ENCODE results near the gene COL5A1.

COL5A1 gene

GRCh38 chr9:134889386-134890154 lies 248.0 kb downstream of the COL5A1 start:
- H3K9ac ChIP-seq (ENCODE audit: low read depth, low read length): no peak overlapping the region
- no peaks in the 10 kb centered on the region for H3K4me1 ChIP-seq (ENCODE audit: insufficient read depth, low read length)
- H3K9me3 ChIP-seq (ENCODE audit: control insufficient read depth, insufficient read depth, low read length): no peaks in the 10 kb centered on the region
- H3K36me3 ChIP-seq (ENCODE audit: insufficient read depth, low read length): no peaks in the 10 kb centered on the region

- Histone ChIP-seq H3K4me1 (ENCODE audit: insufficient read depth, low read length) (no peaks in the 10 kb centered on the region), H3K9me3 (ENCODE audit: control insufficient read depth, insufficient read depth, low read length) (no peaks in the 10 kb centered on the region), H3K36me3 (ENCODE audit: insufficient read depth, low read length) (no peaks in the 10 kb centered on the region), H3K9ac (ENCODE audit: low read depth, low read length) (no peak overlapping the region)
These were observed 248.5 kb downstream of the COL5A1 start for GRCh38 chr9:134890155-134890495.

- no peaks in the 10 kb centered on the region for H3K4me1 ChIP-seq (ENCODE audit: insufficient read depth, low read length)
- H3K9me3 ChIP-seq (ENCODE audit: control insufficient read depth, insufficient read depth, low read length): no peaks in the 10 kb centered on the region
- no peak overlapping the region for H3K9ac ChIP-seq (ENCODE audit: low read depth, low read length)
- H3K36me3 ChIP-seq (ENCODE audit: insufficient read depth, low read length): no peaks in the 10 kb centered on the region
These were observed 249.4 kb downstream of the COL5A1 start for GRCh38 chr9:134891053-134891452.

- Histone ChIP-seq H3K9ac (ENCODE audit: low read depth, low read length) (no peak overlapping the region), H3K4me1 (ENCODE audit: insufficient read depth, low read length) (no peaks in the 10 kb centered on the region), H3K36me3 (ENCODE audit: insufficient read depth, low read length) (no peaks in the 10 kb centered on the region; the same call in 1 of the 2 replicates), H3K9me3 (ENCODE audit: control insufficient read depth, insufficient read depth, low read length) (no peaks in the 10 kb centered on the region)
These were observed 250.1 kb downstream of the COL5A1 start for GRCh38 chr9:134891713-134892112.

- Histone ChIP-seq H3K36me3 (ENCODE audit: insufficient read depth, low read length) (no peaks in the 10 kb centered on the region; the same call in 1 of the 2 replicates), H3K4me1 (ENCODE audit: insufficient read depth, low read length) (no peaks in the 10 kb centered on the region), H3K9me3 (ENCODE audit: control insufficient read depth, insufficient read depth, low read length) (no peaks in the 10 kb centered on the region), H3K9ac (ENCODE audit: low read depth, low read length) (no peak overlapping the region)
These were observed 250.6 kb downstream of the COL5A1 start for GRCh38 chr9:134892221-134892620.

- no peaks in the 10 kb centered on the region for H3K4me1 ChIP-seq (ENCODE audit: insufficient read depth, low read length)
These were observed 251.3 kb downstream of the COL5A1 start for GRCh38 chr9:134892820-134893420.

More at GRCh38 chr9:134892820-134893420, 251.3 kb downstream of the COL5A1 start:
- no peaks in the 10 kb centered on the region for H3K9me3 ChIP-seq (ENCODE audit: control insufficient read depth, insufficient read depth, low read length)
- no peaks in the 10 kb centered on the region; the same call in 1 of the 2 replicates for H3K36me3 ChIP-seq (ENCODE audit: insufficient read depth, low read length)
- H3K9ac ChIP-seq (ENCODE audit: low read depth, low read length): no peak overlapping the region
